OCI-LY3 (cell line): ENCODE results near the gene CXorf38.

Source experiments
- EZH2phosphoT487 ChIP-seq: fragments of 200-600 bp; shearing (Covaris generic); IDR thresholded peaks from 2 replicates; pipeline ENCODE4 v1.6.1; 2018; ENCODE audit warnings: antibody characterized with exemption, mixed run types, low read depth
- TF ChIP-seq, protein P1 (sequence below): fragments of 200-600, 300-600 bp; sonication (generic); IDR thresholded peaks from 2 replicates; pipeline ENCODE4 v1.5.1; 2014; ENCODE audit warnings: antibody characterized with exemption, low read length, low read depth

DNA sequence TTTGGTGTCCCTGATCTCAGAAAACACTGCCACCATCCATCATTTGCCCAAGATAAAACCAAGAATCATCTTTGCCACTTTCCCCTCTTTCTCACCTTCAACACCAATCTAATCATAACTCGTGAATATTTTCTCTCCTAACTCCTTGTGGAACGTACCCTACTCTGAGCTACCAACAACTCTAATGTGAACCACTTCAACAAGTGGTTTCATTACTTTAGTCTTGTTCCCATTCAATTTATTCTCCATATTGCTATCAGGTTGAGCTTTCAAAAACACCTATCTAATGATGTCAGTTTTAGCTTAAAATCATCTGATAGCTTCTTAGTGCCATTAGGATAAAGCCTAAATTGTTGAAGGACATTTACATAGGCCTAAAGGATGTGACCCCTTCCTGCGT is 39.8 kb upstream of the CXorf38 start:
- TF ChIP-seq, protein P1, sequence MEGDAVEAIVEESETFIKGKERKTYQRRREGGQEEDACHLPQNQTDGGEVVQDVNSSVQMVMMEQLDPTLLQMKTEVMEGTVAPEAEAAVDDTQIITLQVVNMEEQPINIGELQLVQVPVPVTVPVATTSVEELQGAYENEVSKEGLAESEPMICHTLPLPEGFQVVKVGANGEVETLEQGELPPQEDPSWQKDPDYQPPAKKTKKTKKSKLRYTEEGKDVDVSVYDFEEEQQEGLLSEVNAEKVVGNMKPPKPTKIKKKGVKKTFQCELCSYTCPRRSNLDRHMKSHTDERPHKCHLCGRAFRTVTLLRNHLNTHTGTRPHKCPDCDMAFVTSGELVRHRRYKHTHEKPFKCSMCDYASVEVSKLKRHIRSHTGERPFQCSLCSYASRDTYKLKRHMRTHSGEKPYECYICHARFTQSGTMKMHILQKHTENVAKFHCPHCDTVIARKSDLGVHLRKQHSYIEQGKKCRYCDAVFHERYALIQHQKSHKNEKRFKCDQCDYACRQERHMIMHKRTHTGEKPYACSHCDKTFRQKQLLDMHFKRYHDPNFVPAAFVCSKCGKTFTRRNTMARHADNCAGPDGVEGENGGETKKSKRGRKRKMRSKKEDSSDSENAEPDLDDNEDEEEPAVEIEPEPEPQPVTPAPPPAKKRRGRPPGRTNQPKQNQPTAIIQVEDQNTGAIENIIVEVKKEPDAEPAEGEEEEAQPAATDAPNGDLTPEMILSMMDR = no peak
- TF ChIP-seq EZH2phosphoT487 = no peak
